ENCODE data around the gene MCMBP.
"Not testable (repeated sequence)": the region's sequence is repeated elsewhere in the genome, so short reads cannot be mapped to it uniquely, and the experiment has no call there.

MCMBP gene

DNA sequence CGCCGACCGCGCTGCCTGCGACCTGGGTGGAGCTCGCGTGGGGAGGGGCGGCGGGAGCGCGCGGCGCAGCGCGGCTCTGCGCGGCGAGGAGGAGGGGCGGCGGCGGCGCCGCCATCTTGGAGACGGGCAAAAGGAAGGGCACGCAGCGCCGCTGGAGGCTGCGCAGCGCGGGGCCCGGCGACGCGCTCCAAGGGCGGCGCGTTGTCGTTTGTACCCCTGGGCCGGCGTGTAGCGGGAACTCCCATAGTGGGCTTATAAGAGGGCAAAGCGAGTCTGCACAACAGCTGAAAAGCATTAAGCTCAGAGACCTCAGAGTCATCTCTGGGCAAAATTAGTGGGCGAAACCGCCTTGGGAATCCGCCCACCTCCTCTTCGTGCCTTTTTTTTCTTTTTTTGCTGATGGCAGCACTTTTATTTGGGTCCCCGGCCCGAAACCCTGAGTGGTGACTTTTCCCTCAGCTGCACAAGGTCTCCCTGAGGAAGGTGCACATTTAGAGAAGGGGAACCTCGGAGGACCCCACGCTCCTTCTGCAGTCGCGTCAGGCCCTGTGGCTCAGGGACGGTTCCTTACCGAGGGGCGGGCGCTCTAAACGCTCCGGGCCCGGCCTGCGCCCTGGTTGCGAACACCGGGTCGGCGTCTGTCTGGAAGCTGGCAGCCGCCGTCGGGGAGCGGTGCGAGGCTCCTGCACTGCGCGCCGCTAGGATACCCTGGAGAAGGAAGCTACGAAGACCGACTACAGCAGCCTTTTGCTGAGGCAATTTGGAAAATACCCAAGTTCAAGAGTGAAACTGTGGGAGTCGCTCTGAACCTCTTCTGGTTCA is 428 bp upstream of the MCMBP start:
- TF ChIP-seq, protein P1, sequence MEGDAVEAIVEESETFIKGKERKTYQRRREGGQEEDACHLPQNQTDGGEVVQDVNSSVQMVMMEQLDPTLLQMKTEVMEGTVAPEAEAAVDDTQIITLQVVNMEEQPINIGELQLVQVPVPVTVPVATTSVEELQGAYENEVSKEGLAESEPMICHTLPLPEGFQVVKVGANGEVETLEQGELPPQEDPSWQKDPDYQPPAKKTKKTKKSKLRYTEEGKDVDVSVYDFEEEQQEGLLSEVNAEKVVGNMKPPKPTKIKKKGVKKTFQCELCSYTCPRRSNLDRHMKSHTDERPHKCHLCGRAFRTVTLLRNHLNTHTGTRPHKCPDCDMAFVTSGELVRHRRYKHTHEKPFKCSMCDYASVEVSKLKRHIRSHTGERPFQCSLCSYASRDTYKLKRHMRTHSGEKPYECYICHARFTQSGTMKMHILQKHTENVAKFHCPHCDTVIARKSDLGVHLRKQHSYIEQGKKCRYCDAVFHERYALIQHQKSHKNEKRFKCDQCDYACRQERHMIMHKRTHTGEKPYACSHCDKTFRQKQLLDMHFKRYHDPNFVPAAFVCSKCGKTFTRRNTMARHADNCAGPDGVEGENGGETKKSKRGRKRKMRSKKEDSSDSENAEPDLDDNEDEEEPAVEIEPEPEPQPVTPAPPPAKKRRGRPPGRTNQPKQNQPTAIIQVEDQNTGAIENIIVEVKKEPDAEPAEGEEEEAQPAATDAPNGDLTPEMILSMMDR (IDR thresholded peaks at IDR 0.05; ENCODE audit: unreplicated experiment in 3 of 3) = no peak
- peak overlapping the region; percentile 86 to 93 (median 90) for H3K4me3 Mint-ChIP-seq
- H3K9me3 Mint-ChIP-seq = no peaks in the 10 kb centered on the region
- H3K4me1 Mint-ChIP-seq = peaks cover 28% of the 10 kb centered on the region
- no peaks in the 10 kb centered on the region for H3K36me3 Mint-ChIP-seq (ENCODE audit: low read depth)
- peak overlapping the region; percentile 92 to 95 (median 93) for H3K27ac Mint-ChIP-seq
- no peaks in the 10 kb centered on the region for H3K27me3 Mint-ChIP-seq (ENCODE audit: low read depth)

DNA sequence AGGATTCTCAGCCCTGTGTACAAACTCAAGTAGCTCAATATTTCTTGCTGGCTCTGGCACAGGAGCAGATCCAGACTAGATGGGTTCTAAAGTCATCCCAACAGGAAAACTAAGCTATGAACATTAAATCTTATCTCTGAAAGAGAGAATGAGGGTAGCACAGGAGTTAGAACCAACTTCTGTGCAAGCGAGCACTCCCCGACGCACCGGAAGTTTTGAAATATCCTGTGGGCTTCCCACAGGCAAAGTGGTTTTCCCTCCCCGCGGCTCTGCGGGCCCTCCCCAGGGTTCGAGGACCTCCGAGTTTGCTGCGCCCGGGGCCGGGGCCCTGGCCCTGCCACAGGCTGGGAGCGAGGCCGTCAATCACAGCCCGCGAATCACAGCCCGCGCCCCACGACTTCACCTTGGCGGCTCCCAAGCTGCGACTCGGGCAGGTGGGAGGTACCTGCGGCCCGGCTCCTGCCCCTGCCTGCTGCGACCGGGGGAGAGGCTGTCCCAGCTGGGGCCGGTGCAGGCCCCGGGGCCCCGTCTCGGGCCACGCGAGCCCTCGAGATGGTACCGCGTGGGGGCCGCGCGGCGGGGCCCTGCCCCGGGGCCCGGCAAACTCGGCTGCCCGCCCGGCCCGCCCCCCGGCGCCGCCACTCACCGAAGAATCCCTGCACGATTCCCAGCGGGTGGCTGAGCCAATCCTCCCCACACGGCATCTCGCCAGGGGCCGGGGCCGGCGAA is 598 bp downstream of the MCMBP start:
- Mint-ChIP-seq H3K4me1 (peaks cover 32% of the 10 kb centered on the region), H3K9me3 (no peaks in the 10 kb centered on the region)
- TF ChIP-seq, protein P1 (IDR thresholded peaks at IDR 0.05; ENCODE audit: unreplicated experiment in 3 of 3) = no peak

DNA sequence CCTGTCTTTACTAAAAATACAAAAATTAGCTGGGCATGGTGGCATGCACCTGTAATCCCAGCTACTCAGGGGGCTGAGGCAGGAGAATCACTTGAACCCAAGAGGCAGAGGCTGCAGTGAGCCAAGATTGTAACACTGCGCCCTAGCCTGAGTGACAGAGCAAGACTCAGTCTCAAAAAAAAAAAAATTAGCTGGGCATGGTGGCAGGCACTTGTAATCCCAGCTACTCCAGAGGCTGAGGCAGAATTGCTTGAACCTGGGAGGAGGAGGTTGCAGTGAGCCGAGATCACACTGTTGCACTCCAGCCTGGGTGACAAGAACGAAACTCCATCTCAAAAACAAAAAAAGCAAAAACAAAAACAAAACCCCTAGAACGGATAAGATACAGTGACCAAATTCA is 3.2 kb downstream of the MCMBP start:
- peaks cover 32% of the 10 kb centered on the region for H3K4me1 Mint-ChIP-seq
- H3K27ac Mint-ChIP-seq = peak overlapping the region in 1 of 3 experiments; percentile 7
- H3K36me3 Mint-ChIP-seq (ENCODE audit: low read depth) = peaks cover 18% of the 10 kb centered on the region
- H3K9me3 Mint-ChIP-seq; H3K27me3 Mint-ChIP-seq (ENCODE audit: low read depth): not testable (repeated sequence)
- H3K4me3 Mint-ChIP-seq = peak overlapping the region; percentile 45 to 52 (median 51)

More for the DNA sequence above, 598 bp downstream of the MCMBP start:
- Mint-ChIP-seq H3K27ac (peak overlapping the region; percentile 87 to 97 (median 95)), H3K36me3 (ENCODE audit: low read depth) (no peaks in the 10 kb centered on the region), H3K4me3 (peak overlapping the region; percentile 85 to 99 (median 96)), H3K27me3 (ENCODE audit: low read depth) (no peaks in the 10 kb centered on the region)

DNA sequence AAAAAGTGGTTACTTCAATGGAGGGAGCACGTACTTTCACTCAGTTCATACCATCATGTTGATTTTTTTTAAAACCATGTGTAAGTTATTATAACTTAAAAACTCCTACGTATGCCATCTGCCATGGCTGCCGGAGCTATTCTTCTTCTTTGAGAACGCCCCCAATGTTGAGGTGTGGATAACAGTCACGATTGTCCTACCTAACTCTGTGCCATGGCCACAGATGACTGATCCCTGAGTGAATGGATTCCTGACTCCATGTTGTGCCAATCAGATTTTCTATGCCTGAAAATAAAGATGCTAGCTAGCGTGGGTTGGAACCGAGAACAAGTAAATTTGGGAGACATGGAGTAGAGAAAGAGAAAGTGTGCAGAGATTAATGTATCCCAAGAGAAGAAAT is 5.3 kb downstream of the MCMBP start:
- no peak overlapping the region for H3K27ac Mint-ChIP-seq
- H3K9me3 Mint-ChIP-seq = peaks cover 8% of the 10 kb centered on the region
- peaks cover 26% of the 10 kb centered on the region for H3K36me3 Mint-ChIP-seq (ENCODE audit: low read depth)
- H3K4me3 Mint-ChIP-seq = no peak overlapping the region
- TF ChIP-seq, protein P1 (IDR thresholded peaks at IDR 0.05; ENCODE audit: unreplicated experiment in 3 of 3) = no peak
- H3K27me3 Mint-ChIP-seq (ENCODE audit: low read depth) = no peaks in the 10 kb centered on the region
- peaks cover 25% of the 10 kb centered on the region for H3K4me1 Mint-ChIP-seq

DNA sequence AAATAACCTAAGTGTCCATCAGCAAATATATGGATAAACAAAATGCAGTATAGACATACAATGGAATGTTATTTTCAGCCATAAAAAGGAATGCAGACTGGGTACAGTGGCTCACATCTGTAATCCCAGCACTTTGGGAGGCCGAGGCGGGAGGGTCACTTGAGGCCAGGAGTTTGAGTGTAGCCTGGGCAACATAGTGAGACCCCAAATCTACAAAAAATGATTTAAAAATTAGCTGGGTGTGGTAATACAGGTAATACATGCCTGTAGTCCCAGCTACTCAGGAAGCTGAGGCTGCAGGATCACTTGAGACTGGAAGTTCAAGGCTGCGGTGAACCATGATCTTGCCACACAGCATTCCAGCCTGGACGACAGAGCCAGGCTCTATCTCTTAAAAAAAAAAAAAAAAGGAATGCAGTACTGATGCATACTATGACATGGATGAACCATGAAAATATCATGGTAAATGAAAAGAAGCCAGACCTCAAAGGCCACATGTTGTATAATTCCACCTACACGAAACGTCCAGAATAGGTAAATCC is 6.9 kb downstream of the MCMBP start:
- Mint-ChIP-seq H3K4me1 (peaks cover 15% of the 10 kb centered on the region), H3K27me3 (ENCODE audit: low read depth) (no peaks in the 10 kb centered on the region), H3K27ac (no peak overlapping the region), H3K9me3 (peaks cover 8% of the 10 kb centered on the region), H3K4me3 (no peak overlapping the region), H3K36me3 (ENCODE audit: low read depth) (peaks cover 26% of the 10 kb centered on the region)
- TF ChIP-seq, protein P1 (IDR thresholded peaks at IDR 0.05; ENCODE audit: unreplicated experiment in 3 of 3) = no peak

DNA sequence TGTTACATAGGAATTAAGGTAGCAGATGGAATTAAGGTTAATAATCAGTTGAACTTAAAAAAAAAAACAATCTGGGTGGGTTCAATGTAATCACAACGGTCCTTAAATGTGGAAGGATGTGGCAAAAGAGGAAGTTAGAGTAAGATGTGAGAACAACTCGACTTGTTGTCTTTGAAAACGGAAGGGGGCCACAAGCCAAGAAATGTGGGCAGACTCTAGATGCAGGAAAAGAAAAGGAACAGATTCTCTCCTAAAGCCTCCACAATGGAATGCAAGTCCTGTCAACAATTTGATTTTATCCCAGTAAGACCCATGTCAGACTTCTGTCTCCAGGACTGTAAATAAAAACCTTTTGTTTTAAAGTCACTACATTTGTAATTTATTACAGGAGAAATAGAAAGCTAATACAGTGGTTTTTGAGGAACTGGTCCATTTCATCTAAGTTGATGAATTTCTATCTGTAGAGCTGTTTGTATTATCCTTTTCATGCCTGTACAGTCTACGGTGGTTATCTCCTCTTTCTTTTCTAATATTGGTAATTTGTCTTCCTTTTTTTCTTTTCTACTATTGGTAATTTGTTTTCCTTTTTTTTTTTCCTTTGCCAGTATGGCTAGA is 8.6 kb downstream of the MCMBP start:
- no peaks in the 10 kb centered on the region for H3K27me3 Mint-ChIP-seq (ENCODE audit: low read depth)
- peaks cover 8% of the 10 kb centered on the region for H3K9me3 Mint-ChIP-seq
- peaks cover 26% of the 10 kb centered on the region for H3K36me3 Mint-ChIP-seq (ENCODE audit: low read depth)

More for the DNA sequence above, 8.6 kb downstream of the MCMBP start:
- no peak overlapping the region for H3K27ac Mint-ChIP-seq
- no peak overlapping the region for H3K4me3 Mint-ChIP-seq
- H3K4me1 Mint-ChIP-seq = peaks cover 13% of the 10 kb centered on the region
- TF ChIP-seq, protein P1 (IDR thresholded peaks at IDR 0.05; ENCODE audit: unreplicated experiment in 3 of 3) = no peak

All from nephron (organoid).